HEK293 (cell line): Measurements from ENCODE around the gene CCDC34.

ENCODE experiments used
- CTCF ChIA-PET: fragments of 350-600 bp; formaldehyde crosslinking; extraction: SDS; loops from one replicate; lab custom pipeline; 2021; ENCODE audit warnings: antibody characterized with exemption; lab: Yijun Ruan, JAX
- POLR2A ChIA-PET: fragments of 300-600 bp; formaldehyde crosslinking; extraction: SDS; loops from one replicate; lab custom pipeline; 2020; ENCODE audit warnings: antibody characterized with exemption, inconsistent platforms; lab: Yijun Ruan, JAX
- H3K27ac ChIP-seq: fragments of 200-500 bp; sonication (Bioruptor generic); 2 replicates; pipeline ENCODE4 v1.5.1; 2014; ENCODE audit warnings: low read depth, low read length, control low read depth, inconsistent platforms; ENCODE audit errors: extremely low read depth
- H3K36me3 ChIP-seq, 2 experiments: fragments of 200-500 bp in 1 of 2; sonication (Bioruptor generic) in 1 of 2; 1 replicate in 1 of 2; 2 replicates in 1 of 2; pipeline ENCODE4 v1.5.1; 2014 to 2017; ENCODE audit warnings: inconsistent platforms in 2 of 2, low read length in 2 of 2; ENCODE audit not compliant: control insufficient read depth in 2 of 2, insufficient read depth in 1 of 2
- H3K4me1 ChIP-seq: fragments of 200-500 bp; sonication (Bioruptor generic); 2 replicates; pipeline ENCODE4 v1.5.1; 2014; ENCODE audit warnings: mild to moderate bottlenecking, low read length, inconsistent platforms; ENCODE audit not compliant: control insufficient read depth, insufficient read depth
- H3K4me3 ChIP-seq: 2 replicates; pipeline ENCODE4 v1.5.1; 2011; ENCODE audit warnings: low read depth, mild to moderate bottlenecking, control low read depth, low read length, moderate library complexity
- H3K9me3 ChIP-seq: fragments of 200-500 bp; sonication (Bioruptor generic); 2 replicates; pipeline ENCODE4 v1.5.1; 2014; ENCODE audit warnings: low read depth, low read length, inconsistent platforms; ENCODE audit not compliant: control insufficient read depth, insufficient read depth
- BCL11B ChIP-seq: fragments of 450-650 bp; formaldehyde crosslinking; IDR thresholded peaks from 2 replicates; pipeline ENCODE4 v1.5.1; 2016; ENCODE audit warnings: low read depth, missing biosample characterization, missing genetic modification characterization
- GLI4 ChIP-seq: fragments of 450-650 bp; formaldehyde crosslinking; IDR thresholded peaks from 2 replicates; pipeline ENCODE4 v1.5.1; 2016; ENCODE audit warnings: missing biosample characterization, missing genetic modification characterization
- KLF9 ChIP-seq: fragments of 450-650 bp; formaldehyde crosslinking; IDR thresholded peaks from 2 replicates; pipeline ENCODE4 v1.5.1; 2016; ENCODE audit warnings: missing biosample characterization, missing genetic modification characterization, low read depth
- MEIS1 ChIP-seq: sonication (generic); formaldehyde crosslinking; IDR thresholded peaks from 2 replicates; pipeline ENCODE4 v1.8.1; 2022; ENCODE audit warnings: missing genetic modification reagents, mild to moderate bottlenecking, borderline replicate concordance
- ZBTB17 ChIP-seq: fragments of 450-650 bp; formaldehyde crosslinking; IDR thresholded peaks from 2 replicates; pipeline ENCODE4 v1.5.1; 2016; ENCODE audit warnings: missing biosample characterization, missing genetic modification characterization
- ZBTB21 ChIP-seq: fragments of 450-650 bp; formaldehyde crosslinking; IDR thresholded peaks from 2 replicates; pipeline ENCODE4 v1.5.1; 2017; ENCODE audit warnings: missing biosample characterization, missing genetic modification characterization
- ZBTB48 ChIP-seq: fragments of 450-650 bp; formaldehyde crosslinking; IDR thresholded peaks from 2 replicates; pipeline ENCODE4 v1.5.1; 2016; ENCODE audit warnings: missing biosample characterization, missing genetic modification characterization
- ZBTB7A ChIP-seq: fragments of 450-650 bp; formaldehyde crosslinking; IDR thresholded peaks from 2 replicates; pipeline ENCODE4 v1.5.1; 2016; ENCODE audit warnings: low read depth, missing biosample characterization, missing genetic modification characterization
- ZFP41 ChIP-seq: fragments of 450-650 bp; formaldehyde crosslinking; IDR thresholded peaks from 2 replicates; pipeline ENCODE4 v1.5.1; 2016; ENCODE audit warnings: missing biosample characterization, missing genetic modification characterization, borderline replicate concordance
- ZNF121 ChIP-seq: fragments of 450-650 bp; formaldehyde crosslinking; IDR thresholded peaks from 2 replicates; pipeline ENCODE4 v1.5.1; 2016; ENCODE audit warnings: missing biosample characterization, missing genetic modification characterization
- ZNF221 ChIP-seq: fragments of 450-650 bp; formaldehyde crosslinking; IDR thresholded peaks from 2 replicates; pipeline ENCODE4 v1.5.1; 2017; ENCODE audit warnings: missing biosample characterization, missing genetic modification characterization, borderline replicate concordance
- ZNF280D ChIP-seq: fragments of 450-650 bp; formaldehyde crosslinking; IDR thresholded peaks from 2 replicates; pipeline ENCODE4 v1.5.1; 2016; ENCODE audit warnings: missing biosample characterization, missing genetic modification characterization
- ZNF292 ChIP-seq: fragments of 450-650 bp; formaldehyde crosslinking; IDR thresholded peaks from 2 replicates; pipeline ENCODE4 v1.5.1; 2016; ENCODE audit warnings: low read depth, missing biosample characterization, missing genetic modification characterization, borderline replicate concordance
- ZNF37A ChIP-seq: fragments of 450-650 bp; IDR thresholded peaks from 2 replicates; pipeline ENCODE4 v1.5.1; 2018; ENCODE audit warnings: missing biosample characterization, missing genetic modification characterization
- ZNF416 ChIP-seq: fragments of 450-650 bp; formaldehyde crosslinking; IDR thresholded peaks from 2 replicates; pipeline ENCODE4 v1.5.1; 2016; ENCODE audit warnings: missing biosample characterization, missing genetic modification characterization
- ZNF518A ChIP-seq: fragments of 450-650 bp; formaldehyde crosslinking; conservative IDR thresholded peaks from 2 replicates; pipeline ENCODE4 v1.5.1; 2016; ENCODE audit warnings: low read depth, missing biosample characterization, missing genetic modification characterization
- ZNF558 ChIP-seq: fragments of 450-650 bp; formaldehyde crosslinking; IDR thresholded peaks from 2 replicates; pipeline ENCODE4 v1.5.1; 2016; ENCODE audit warnings: missing biosample characterization, missing genetic modification characterization
- ZNF76 ChIP-seq: fragments of 450-650 bp; formaldehyde crosslinking; IDR thresholded peaks from 2 replicates; pipeline ENCODE4; 2016; ENCODE audit warnings: low read depth, missing biosample characterization, missing genetic modification characterization, borderline replicate concordance
- TF ChIP-seq, protein P1 (sequence below): fragments of 450-650 bp; formaldehyde crosslinking; IDR thresholded peaks from 2 replicates; pipeline ENCODE4 v1.5.1; 2016; ENCODE audit warnings: missing biosample characterization, missing genetic modification characterization, low read depth
- TF ChIP-seq, protein P2 (sequence below): fragments of 450-650 bp; formaldehyde crosslinking; IDR thresholded peaks from 2 replicates; pipeline ENCODE4 v1.5.1; 2016; ENCODE audit warnings: missing biosample characterization, missing genetic modification characterization
- TF ChIP-seq, protein P3 (sequence below): fragments of 450-650 bp; formaldehyde crosslinking; IDR thresholded peaks from 2 replicates; pipeline ENCODE4 v1.5.1; 2016; ENCODE audit warnings: missing biosample characterization, missing genetic modification characterization

CCDC34 gene

DNA sequence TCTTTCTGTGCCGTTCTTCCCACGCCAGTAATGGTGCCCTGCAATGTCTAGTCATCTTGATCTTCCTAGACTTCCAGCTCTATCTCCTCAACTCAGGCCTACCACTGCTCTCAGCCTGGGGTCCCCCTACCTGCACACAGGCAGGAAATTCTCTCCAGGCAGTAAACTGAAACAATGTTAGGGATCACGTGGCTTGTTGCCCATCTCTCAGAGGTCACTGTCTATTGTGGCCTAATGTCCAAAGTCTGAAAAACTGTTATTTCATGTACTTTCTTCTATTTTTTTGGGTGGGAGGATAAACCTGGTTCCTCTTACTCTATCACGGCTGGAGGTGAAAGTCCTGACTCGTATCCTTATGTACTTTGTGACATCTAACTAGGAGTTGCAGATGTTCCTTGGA, 59.1 kb downstream of the CCDC34 start:
- POLR2A ChIA-PET, result no interaction called here

DNA sequence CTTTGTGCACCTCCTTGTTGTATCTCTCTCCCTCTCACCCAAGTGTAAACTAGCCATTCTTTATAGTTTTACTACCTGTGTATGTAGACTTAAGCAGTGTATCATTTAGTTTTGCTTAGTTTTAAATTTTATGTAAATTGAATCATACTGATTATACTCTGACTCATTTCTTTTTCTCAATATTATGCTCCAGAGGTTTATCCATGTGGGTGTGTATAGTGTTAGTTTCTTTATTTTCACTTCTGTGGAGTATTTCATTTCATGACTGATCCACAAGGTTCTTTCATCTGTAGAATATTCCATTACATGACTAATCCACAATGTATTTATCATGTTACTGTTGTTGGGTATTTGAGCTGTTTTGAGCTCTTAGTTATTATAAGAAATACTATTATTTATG, 62.0 kb downstream of the CCDC34 start:
- Histone ChIP-seq H3K27ac (no peak overlapping the region), H3K36me3 (no peaks in the 10 kb centered on the region), H3K9me3 (no peaks in the 10 kb centered on the region), H3K4me1 (no peaks in the 10 kb centered on the region), H3K4me3 (no peak overlapping the region)
- POLR2A ChIA-PET, result no interaction called here
- TF ChIP-seq ZNF518A (tag by site-specific recombination) (no peak), ZNF292 (tag by site-specific recombination) (no peak), ZBTB7A (tag by site-specific recombination) (no peak), ZBTB21 (tag by site-specific recombination) (no peak), ZNF37A (tag by site-specific recombination) (no peak)
- CTCF ChIA-PET, result interaction anchor here (1.2 kb wide), 1 partner anchor 67 kb away, joined by 3 read pairs; no protein-coding TSS in a partner anchor

More for the DNA sequence above, 59.1 kb downstream of the CCDC34 start:
- no peak for TF ChIP-seq ZBTB48 (tag by site-specific recombination)
- TF ChIP-seq ZNF280D (tag by site-specific recombination), result no peak
- no peak for TF ChIP-seq ZBTB17 (tag by site-specific recombination)
- no peak for TF ChIP-seq ZNF76 (tag by site-specific recombination)
- no peak for TF ChIP-seq ZNF416
- no peak for TF ChIP-seq KLF9
- TF ChIP-seq ZNF558 (tag by site-specific recombination), result no peak
- TF ChIP-seq GLI4 (tag by site-specific recombination), result no peak
- TF ChIP-seq, protein P1, sequence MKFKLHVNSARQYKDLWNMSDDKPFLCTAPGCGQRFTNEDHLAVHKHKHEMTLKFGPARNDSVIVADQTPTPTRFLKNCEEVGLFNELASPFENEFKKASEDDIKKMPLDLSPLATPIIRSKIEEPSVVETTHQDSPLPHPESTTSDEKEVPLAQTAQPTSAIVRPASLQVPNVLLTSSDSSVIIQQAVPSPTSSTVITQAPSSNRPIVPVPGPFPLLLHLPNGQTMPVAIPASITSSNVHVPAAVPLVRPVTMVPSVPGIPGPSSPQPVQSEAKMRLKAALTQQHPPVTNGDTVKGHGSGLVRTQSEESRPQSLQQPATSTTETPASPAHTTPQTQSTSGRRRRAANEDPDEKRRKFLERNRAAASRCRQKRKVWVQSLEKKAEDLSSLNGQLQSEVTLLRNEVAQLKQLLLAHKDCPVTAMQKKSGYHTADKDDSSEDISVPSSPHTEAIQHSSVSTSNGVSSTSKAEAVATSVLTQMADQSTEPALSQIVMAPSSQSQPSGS (tag by site-specific recombination), result no peak
- no peak for TF ChIP-seq ZNF121 (tag by site-specific recombination)
- TF ChIP-seq, protein P2, sequence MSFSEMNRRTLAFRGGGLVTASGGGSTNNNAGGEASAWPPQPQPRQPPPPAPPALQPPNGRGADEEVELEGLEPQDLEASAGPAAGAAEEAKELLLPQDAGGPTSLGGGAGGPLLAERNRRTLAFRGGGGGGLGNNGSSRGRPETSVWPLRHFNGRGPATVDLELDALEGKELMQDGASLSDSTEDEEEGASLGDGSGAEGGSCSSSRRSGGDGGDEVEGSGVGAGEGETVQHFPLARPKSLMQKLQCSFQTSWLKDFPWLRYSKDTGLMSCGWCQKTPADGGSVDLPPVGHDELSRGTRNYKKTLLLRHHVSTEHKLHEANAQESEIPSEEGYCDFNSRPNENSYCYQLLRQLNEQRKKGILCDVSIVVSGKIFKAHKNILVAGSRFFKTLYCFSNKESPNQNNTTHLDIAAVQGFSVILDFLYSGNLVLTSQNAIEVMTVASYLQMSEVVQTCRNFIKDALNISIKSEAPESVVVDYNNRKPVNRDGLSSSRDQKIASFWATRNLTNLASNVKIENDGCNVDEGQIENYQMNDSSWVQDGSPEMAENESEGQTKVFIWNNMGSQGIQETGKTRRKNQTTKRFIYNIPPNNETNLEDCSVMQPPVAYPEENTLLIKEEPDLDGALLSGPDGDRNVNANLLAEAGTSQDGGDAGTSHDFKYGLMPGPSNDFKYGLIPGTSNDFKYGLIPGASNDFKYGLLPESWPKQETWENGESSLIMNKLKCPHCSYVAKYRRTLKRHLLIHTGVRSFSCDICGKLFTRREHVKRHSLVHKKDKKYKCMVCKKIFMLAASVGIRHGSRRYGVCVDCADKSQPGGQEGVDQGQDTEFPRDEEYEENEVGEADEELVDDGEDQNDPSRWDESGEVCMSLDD (tag by site-specific recombination), result no peak
- TF ChIP-seq ZFP41, result no peak
- TF ChIP-seq, protein P3, sequence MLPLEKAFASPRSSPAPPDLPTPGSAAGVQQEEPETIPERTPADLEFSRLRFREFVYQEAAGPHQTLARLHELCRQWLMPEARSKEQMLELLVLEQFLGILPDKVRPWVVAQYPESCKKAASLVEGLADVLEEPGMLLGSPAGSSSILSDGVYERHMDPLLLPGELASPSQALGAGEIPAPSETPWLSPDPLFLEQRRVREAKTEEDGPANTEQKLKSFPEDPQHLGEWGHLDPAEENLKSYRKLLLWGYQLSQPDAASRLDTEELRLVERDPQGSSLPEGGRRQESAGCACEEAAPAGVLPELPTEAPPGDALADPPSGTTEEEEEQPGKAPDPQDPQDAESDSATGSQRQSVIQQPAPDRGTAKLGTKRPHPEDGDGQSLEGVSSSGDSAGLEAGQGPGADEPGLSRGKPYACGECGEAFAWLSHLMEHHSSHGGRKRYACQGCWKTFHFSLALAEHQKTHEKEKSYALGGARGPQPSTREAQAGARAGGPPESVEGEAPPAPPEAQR (tag by site-specific recombination), result no peak
- TF ChIP-seq ZNF221, result no peak
- TF ChIP-seq BCL11B (tag by site-specific recombination), result no peak
- no peak for TF ChIP-seq MEIS1 (CRISPR knock-in tag)
- TF ChIP-seq, all 188 proteins: peak for 0
- Histone ChIP-seq H3K4me3 (no peak overlapping the region), H3K9me3 (no peaks in the 10 kb centered on the region), H3K4me1 (no peaks in the 10 kb centered on the region), H3K27ac (no peak overlapping the region), H3K36me3 (no peaks in the 10 kb centered on the region)
- CTCF ChIA-PET, result interaction anchor here (0.6 to 1.8 kb wide), 5 partner anchors 8 to 196 kb away, joined by 3 to 5 read pairs (median 3); no protein-coding TSS in a partner anchor
